NT2/D1 (cell line): ENCODE measurements around the gene KCNQ5.

ENCODE experiments used
- DNase-seq: peaks from one replicate; pipeline ENCODE4 v3.0.0-alpha.2; 2011; ENCODE audit warnings: low read depth, low spot score
- H3K27me3 ChIP-seq: 2 replicates; pipeline ENCODE4 v1.6.0; 2011; ENCODE audit warnings: mild to moderate bottlenecking; ENCODE audit not compliant: insufficient read length, insufficient read depth
- H3K36me3 ChIP-seq: 2 replicates; pipeline ENCODE4 v1.6.1; 2011; ENCODE audit warnings: mild to moderate bottlenecking, low read length, mixed read lengths; ENCODE audit not compliant: insufficient read depth, insufficient read length
- H3K4me1 ChIP-seq: 2 replicates; pipeline ENCODE4 v1.5.1; 2011; ENCODE audit not compliant: insufficient read depth, insufficient read length
- H3K4me3 ChIP-seq: 2 replicates; pipeline ENCODE4 v1.5.1; 2011; ENCODE audit warnings: low read depth; ENCODE audit not compliant: insufficient read length
- H3K9ac ChIP-seq: 2 replicates; pipeline ENCODE4 v1.6.0; 2011; ENCODE audit warnings: low read depth; ENCODE audit not compliant: insufficient read length
- H3K9me3 ChIP-seq: 2 replicates; pipeline ENCODE4 v1.5.1; 2011; ENCODE audit warnings: mild to moderate bottlenecking, low read length; ENCODE audit not compliant: insufficient read depth
- SUZ12 ChIP-seq: IDR thresholded peaks from 2 replicates; pipeline ENCODE4 v1.6.1; 2011; ENCODE audit not compliant: insufficient read length, insufficient read depth; ENCODE audit errors: extremely low read depth
- YY1 ChIP-seq: IDR thresholded peaks from 2 replicates; pipeline ENCODE4 v1.6.1; 2011; ENCODE audit not compliant: insufficient read length, insufficient read depth
- ZNF274 ChIP-seq: IDR thresholded peaks from 2 replicates; pipeline ENCODE4 v1.6.1; 2011; ENCODE audit warnings: mild to moderate bottlenecking, low read depth, low read length

Gene KCNQ5

DNA sequence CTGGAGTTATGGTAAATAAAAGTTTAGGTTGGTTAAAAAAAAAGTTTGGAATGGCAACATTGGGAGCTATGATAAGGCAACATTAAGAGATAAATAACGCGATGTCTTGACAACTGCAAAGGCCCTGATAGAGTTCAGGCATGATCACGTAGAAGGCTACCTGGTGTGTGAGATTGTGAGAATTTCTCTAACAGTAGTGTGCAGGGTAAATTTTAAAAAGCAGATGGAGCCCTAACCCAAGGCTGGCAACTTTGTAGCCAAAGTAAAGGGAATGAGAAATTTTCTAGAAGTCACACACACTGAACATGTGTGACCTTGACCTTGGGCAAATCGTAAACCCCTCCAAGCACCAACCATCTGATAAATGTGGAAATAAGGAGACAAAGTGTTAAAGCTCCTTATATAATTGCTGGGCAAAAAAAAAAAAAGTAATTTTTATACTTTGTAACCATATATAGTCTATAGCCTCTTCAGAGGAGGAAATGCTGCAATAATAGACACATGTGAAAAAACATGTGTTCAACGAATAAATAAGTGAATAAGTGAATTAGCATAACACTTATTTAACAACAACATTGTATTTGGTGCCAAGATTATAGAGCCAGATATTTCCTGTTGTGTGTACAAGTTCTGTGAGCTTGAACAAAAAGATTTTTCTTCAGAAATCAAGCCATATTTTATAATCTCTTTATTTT lies 18.2 kb downstream of the KCNQ5 start:
- H3K27me3 ChIP-seq: no peaks in the 10 kb centered on the region
- no peak overlapping the region for H3K4me3 ChIP-seq
- H3K9me3 ChIP-seq: no peaks in the 10 kb centered on the region
- no peak for TF ChIP-seq SUZ12
- no peak for TF ChIP-seq YY1
- no peak for TF ChIP-seq ZNF274
- H3K36me3 ChIP-seq: no peaks in the 10 kb centered on the region
- no peak for DNase-seq
- H3K9ac ChIP-seq: no peak overlapping the region
- no peaks in the 10 kb centered on the region for H3K4me1 ChIP-seq

DNA sequence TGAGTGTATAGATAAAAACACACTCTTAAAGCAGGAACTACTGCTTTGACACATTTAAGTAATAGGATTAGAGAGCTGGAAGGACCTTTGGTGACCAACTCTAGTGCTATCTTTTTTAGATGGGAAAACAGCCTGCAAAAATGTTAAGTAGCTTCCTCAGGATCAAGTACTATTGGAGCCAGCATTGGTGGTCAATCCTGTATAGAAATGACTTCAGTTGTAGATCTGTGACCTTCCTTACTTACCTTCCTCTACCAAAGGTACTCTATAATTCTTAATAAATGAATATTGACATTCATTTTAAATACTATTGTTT lies 18.7 kb downstream of the KCNQ5 start:
- H3K9me3 ChIP-seq: no peaks in the 10 kb centered on the region
- H3K4me3 ChIP-seq: no peak overlapping the region
- TF ChIP-seq SUZ12: no peak
- TF ChIP-seq YY1: no peak
- TF ChIP-seq ZNF274: no peak
- H3K27me3 ChIP-seq: no peaks in the 10 kb centered on the region
- no peaks in the 10 kb centered on the region for H3K36me3 ChIP-seq
- DNase-seq: no peak
- no peak overlapping the region for H3K9ac ChIP-seq
- no peaks in the 10 kb centered on the region for H3K4me1 ChIP-seq

DNA sequence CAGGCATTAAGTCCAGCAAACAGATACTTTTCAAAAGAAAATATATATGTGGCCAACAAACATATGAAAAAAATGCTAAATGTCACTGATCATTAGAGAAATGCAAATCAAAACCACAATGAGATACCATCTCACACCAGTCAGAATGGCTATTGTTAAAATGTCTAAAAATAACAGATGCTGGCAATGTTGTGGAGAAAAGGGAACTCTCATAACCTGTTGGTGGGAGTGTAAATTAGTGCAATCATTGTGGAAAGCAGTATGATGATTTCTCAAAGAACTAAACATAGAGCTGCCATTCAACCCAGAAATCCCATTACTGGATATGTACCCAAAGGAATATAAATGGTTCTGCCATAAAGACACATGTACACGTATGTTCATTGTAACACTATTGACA lies 20.6 kb downstream of the KCNQ5 start:
- H3K9me3 ChIP-seq: no peaks in the 10 kb centered on the region
- no peak for DNase-seq
- H3K27me3 ChIP-seq: no peaks in the 10 kb centered on the region
- H3K4me1 ChIP-seq: no peaks in the 10 kb centered on the region
- H3K4me3 ChIP-seq: no peak overlapping the region
- TF ChIP-seq SUZ12 (no peak), YY1 (no peak), ZNF274 (no peak)
- no peak overlapping the region for H3K9ac ChIP-seq
- H3K36me3 ChIP-seq: no peaks in the 10 kb centered on the region

DNA sequence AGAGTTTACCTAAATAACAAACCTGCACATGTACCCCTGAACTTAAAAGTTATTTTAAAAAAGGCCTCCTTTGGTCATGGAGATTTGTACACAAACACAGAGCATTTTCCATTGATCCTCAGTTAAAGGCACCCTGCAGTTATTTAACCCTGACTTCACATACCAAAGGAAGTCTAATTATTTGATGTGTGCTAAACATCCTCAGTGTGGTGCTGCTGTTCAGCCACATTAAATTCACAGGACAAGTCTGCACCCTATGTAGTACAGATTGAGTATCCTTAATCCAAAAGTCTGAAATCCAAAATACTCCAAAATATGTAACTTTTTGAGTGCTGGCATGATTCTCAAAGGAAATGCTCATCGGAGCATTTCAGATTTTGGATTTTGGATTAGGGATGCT lies 21.4 kb downstream of the KCNQ5 start:
- Histone ChIP-seq H3K9ac (no peak overlapping the region), H3K4me3 (no peak overlapping the region), H3K4me1 (no peaks in the 10 kb centered on the region), H3K27me3 (no peaks in the 10 kb centered on the region), H3K36me3 (no peaks in the 10 kb centered on the region), H3K9me3 (no peaks in the 10 kb centered on the region)
- no peak for DNase-seq
- TF ChIP-seq ZNF274 (no peak), SUZ12 (no peak), YY1 (no peak)

DNA sequence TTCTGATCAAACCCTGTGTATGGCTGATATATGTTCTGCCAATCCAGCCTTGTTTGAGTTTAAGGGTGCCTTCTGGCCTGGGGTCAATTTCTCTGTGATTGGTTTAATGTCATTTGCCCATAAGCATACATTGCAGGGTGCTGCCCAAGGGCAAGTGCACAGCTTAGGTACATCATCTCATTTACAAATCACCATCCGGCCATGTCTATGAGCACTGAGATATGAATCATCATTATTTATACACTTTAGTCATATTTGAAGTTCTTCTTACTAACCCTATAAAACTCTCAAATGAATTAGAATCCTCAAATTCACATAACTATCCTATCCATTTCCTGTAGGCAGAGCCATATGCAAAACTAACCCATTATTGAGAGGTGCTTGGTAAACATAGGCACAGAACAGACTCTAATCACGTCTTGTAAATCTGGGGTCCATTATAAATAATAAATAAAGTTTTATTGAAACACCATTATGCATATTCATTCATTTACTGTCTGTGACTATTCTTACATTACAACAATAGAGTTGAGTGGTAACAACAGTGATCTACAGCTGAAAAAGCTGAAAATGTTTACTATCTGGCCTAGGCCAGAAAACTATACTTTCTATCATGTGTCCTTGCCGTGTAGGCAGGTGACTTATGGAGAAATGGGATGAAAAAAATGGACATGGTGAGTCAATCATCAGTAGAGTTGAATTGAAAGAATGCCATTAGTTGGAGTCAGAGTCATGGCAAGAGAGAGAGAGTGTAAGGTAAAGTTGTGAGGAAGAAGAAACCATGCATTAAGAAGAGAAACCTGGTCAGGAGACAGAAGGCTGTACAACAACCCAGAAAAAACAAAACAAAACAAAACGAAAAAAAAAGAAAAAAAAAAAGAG lies 25.0 kb downstream of the KCNQ5 start:
- Histone ChIP-seq H3K36me3 (no peaks in the 10 kb centered on the region), H3K9me3 (no peaks in the 10 kb centered on the region), H3K9ac (no peak overlapping the region), H3K27me3 (no peaks in the 10 kb centered on the region), H3K4me3 (no peak overlapping the region), H3K4me1 (no peaks in the 10 kb centered on the region)
- no peak for TF ChIP-seq SUZ12
- no peak for TF ChIP-seq YY1
- TF ChIP-seq ZNF274: no peak
- DNase-seq: no peak

DNA sequence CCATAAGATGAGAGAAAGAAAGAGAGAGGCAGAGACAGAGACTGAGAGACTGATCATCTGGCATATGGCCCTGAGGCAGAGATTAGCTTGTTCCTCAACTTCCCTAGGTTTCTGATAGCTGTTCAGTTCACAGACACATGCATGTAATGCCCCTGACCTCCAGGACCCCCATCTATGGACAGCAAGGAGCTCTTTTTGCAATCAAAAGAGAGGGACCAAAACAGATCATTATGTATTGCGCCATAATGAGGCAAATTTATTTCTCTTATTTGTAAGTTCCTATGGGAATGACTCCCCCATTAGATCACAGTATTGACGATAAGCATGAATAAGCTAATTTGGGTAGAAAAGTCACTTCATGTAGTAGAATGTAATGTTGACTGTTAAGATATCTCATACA lies 25.6 kb downstream of the KCNQ5 start:
- no peak overlapping the region for H3K4me3 ChIP-seq
- no peak overlapping the region for H3K9ac ChIP-seq
- no peaks in the 10 kb centered on the region for H3K27me3 ChIP-seq
- no peaks in the 10 kb centered on the region for H3K4me1 ChIP-seq
- DNase-seq: no peak
- no peaks in the 10 kb centered on the region for H3K36me3 ChIP-seq
- TF ChIP-seq YY1 (no peak), ZNF274 (no peak), SUZ12 (no peak)
- H3K9me3 ChIP-seq: no peaks in the 10 kb centered on the region
